K562 (cell line): Measurements from ENCODE around the gene TRAF3IP3. TPM values are rescaled to one million over a fixed set of nuclear protein-coding genes. Genes with fewer than 3 reads are reported as not detected.
A peak's percentile ranks its signal among the peaks of the same experiment; 100 is the strongest.

ENCODE experiments used
- C11orf30 ChIP-seq: fragments of 450-650 bp; IDR thresholded peaks from 2 replicates; pipeline ENCODE4 v1.6.1; 2016; ENCODE audit warnings: low read depth, mild to moderate bottlenecking
- CTBP1 ChIP-seq: fragments of 450-650 bp; IDR thresholded peaks from 2 replicates; pipeline ENCODE4 v1.6.1; 2016; ENCODE audit warnings: borderline replicate concordance
- HDGF ChIP-seq: fragments of 450-650 bp; IDR thresholded peaks from 2 replicates; pipeline ENCODE4 v1.6.1; 2016
- KDM5B ChIP-seq: fragments of 200-600 bp; sonication (generic); IDR thresholded peaks from 2 replicates; pipeline ENCODE4 v1.6.1; 2012; ENCODE audit warnings: low read depth, mild to moderate bottlenecking, moderate library complexity, low read length, control low read depth, inconsistent platforms; ENCODE audit not compliant: insufficient replicate concordance
- NFIX ChIP-seq: fragments of 250-450 bp; sonication (Bioruptor Pico); IDR thresholded peaks from 2 replicates; pipeline ENCODE4 v1.4.0; 2020; ENCODE audit warnings: low read depth, mild to moderate bottlenecking, moderate library complexity
- POLR2H ChIP-seq: IDR thresholded peaks from 2 replicates; pipeline ENCODE4 v1.6.1; 2016; ENCODE audit warnings: missing genetic modification characterization, low read depth, mild to moderate bottlenecking, control low read depth, missing compliant biosample characterization, moderate library complexity
- SLC30A9 ChIP-seq: fragments of 250-450 bp; sonication (Bioruptor Pico); IDR thresholded peaks from 2 replicates; pipeline ENCODE4 v1.8.0; 2022; ENCODE audit warnings: mild to moderate bottlenecking, moderate library complexity
- ZNF445 ChIP-seq: fragments of 250-450 bp; sonication (Bioruptor Pico); IDR thresholded peaks from 2 replicates; pipeline ENCODE4 v1.4.0; 2020; ENCODE audit warnings: low read depth, mild to moderate bottlenecking, moderate library complexity
- ZNF592 ChIP-seq: fragments of 450-650 bp; IDR thresholded peaks from 2 replicates; pipeline ENCODE4 v1.6.1; 2017; ENCODE audit warnings: antibody characterized with exemption, mild to moderate bottlenecking
- polyA plus RNA-seq, 8 experiments: library from polyadenylated mRNA; depleted of rRNA in 4 of 8; stranded (reverse) in 5 of 8; unstranded in 3 of 8; fragments of >200 nt; fragmentation: Nextera tagmentation in 2 of 8; fragmentation: Illumina TruSeq in 1 of 8; extraction: Ambion mirVana in 2 of 8; extraction: Trizol in 1 of 8; gene quantifications; 2 replicates each; pipeline versions ENCODE4 v1.2.1 to v1.2.3, GENCODE V29; 2011 to 2014; ENCODE audit warnings: inconsistent platforms in 1 of 8, missing spikeins in 1 of 8
- total RNA-seq, 7 experiments: library from RNA; depleted of rRNA in 6 of 7; stranded (reverse); fragments of >200 nt in 6 of 7; fragmentation: Illumina TruSeq in 2 of 7; extraction: Trizol in 2 of 7; gene quantifications; 2 replicates each; pipeline versions ENCODE4 v1.2.1 to v1.2.3, GENCODE V29; 2011 to 2021; ENCODE audit warnings: low replicate concordance in 1 of 7
- TF ChIP-seq, protein P1 (sequence below): fragments of 250-450 bp; sonication (Bioruptor Pico); IDR thresholded peaks from 2 replicates; pipeline ENCODE4 v1.4.0; 2020; ENCODE audit warnings: mild to moderate bottlenecking, moderate library complexity
- TF ChIP-seq, protein P2 (sequence below): fragments of 450-650 bp; formaldehyde crosslinking; IDR thresholded peaks from 2 replicates; pipeline ENCODE4 v1.4.0; 2020; ENCODE audit warnings: mild to moderate bottlenecking, moderate library complexity
- TF ChIP-seq, protein P3 (sequence below): fragments of 450-650 bp; IDR thresholded peaks from 2 replicates; pipeline ENCODE4 v1.7.1; 2018; ENCODE audit warnings: mild to moderate bottlenecking, low read depth; ENCODE audit not compliant: partially characterized antibody
- TF ChIP-seq, protein P4 (sequence below), 2 experiments: IDR thresholded peaks; 2 replicates each; pipeline ENCODE4 v1.6.1; 2012; ENCODE audit warnings: improper control_type of control experiment in 2 of 2, low read depth in 2 of 2, low read length in 2 of 2, borderline replicate concordance in 1 of 2

The TRAF3IP3 gene
- total and polyA plus RNA-seq, 9 of the 15 experiments (the other 6 are each of a cell fraction or from before 2014, with no cell fraction given): 0.06 to 1.1 (median 0.31) TPM

GRCh38 chr1:209747580-209748262, 8.1 kb upstream of the TRAF3IP3 start (continued):
- peak; percentile 98 for TF ChIP-seq CTBP1
- TF ChIP-seq NFIX: no peak
- no peak for TF ChIP-seq SLC30A9 (CRISPR knock-in tag)
- TF ChIP-seq, protein P1, sequence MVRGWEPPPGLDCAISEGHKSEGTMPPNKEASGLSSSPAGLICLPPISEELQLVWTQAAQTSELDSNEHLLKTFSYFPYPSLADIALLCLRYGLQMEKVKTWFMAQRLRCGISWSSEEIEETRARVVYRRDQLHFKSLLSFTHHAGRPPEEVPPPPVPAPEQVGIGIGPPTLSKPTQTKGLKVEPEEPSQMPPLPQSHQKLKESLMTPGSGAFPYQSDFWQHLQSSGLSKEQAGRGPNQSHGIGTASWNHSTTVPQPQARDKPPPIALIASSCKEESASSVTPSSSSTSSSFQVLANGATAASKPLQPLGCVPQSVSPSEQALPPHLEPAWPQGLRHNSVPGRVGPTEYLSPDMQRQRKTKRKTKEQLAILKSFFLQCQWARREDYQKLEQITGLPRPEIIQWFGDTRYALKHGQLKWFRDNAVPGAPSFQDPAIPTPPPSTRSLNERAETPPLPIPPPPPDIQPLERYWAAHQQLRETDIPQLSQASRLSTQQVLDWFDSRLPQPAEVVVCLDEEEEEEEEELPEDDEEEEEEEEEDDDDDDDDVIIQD (CRISPR knock-in tag): no peak
- TF ChIP-seq, protein P2, sequence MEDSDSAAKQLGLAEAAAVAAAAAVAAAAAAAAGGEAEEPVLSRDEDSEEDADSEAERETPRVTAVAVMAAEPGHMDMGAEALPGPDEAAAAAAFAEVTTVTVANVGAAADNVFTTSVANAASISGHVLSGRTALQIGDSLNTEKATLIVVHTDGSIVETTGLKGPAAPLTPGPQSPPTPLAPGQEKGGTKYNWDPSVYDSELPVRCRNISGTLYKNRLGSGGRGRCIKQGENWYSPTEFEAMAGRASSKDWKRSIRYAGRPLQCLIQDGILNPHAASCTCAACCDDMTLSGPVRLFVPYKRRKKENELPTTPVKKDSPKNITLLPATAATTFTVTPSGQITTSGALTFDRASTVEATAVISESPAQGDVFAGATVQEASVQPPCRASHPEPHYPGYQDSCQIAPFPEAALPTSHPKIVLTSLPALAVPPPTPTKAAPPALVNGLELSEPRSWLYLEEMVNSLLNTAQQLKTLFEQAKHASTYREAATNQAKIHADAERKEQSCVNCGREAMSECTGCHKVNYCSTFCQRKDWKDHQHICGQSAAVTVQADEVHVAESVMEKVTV (CRISPR knock-in tag): peak; percentile 90
- TF ChIP-seq C11orf30: no peak
- TF ChIP-seq KDM5B: no peak
- TF ChIP-seq, protein P3, sequence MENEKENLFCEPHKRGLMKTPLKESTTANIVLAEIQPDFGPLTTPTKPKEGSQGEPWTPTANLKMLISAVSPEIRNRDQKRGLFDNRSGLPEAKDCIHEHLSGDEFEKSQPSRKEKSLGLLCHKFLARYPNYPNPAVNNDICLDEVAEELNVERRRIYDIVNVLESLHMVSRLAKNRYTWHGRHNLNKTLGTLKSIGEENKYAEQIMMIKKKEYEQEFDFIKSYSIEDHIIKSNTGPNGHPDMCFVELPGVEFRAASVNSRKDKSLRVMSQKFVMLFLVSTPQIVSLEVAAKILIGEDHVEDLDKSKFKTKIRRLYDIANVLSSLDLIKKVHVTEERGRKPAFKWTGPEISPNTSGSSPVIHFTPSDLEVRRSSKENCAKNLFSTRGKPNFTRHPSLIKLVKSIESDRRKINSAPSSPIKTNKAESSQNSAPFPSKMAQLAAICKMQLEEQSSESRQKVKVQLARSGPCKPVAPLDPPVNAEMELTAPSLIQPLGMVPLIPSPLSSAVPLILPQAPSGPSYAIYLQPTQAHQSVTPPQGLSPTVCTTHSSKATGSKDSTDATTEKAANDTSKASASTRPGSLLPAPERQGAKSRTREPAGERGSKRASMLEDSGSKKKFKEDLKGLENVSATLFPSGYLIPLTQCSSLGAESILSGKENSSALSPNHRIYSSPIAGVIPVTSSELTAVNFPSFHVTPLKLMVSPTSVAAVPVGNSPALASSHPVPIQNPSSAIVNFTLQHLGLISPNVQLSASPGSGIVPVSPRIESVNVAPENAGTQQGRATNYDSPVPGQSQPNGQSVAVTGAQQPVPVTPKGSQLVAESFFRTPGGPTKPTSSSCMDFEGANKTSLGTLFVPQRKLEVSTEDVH: peak; percentile 38
- no peak for TF ChIP-seq ZNF445 (CRISPR knock-in tag)
- no peak for TF ChIP-seq POLR2H (tag)
- TF ChIP-seq ZNF592: no peak
- TF ChIP-seq, protein P4, sequence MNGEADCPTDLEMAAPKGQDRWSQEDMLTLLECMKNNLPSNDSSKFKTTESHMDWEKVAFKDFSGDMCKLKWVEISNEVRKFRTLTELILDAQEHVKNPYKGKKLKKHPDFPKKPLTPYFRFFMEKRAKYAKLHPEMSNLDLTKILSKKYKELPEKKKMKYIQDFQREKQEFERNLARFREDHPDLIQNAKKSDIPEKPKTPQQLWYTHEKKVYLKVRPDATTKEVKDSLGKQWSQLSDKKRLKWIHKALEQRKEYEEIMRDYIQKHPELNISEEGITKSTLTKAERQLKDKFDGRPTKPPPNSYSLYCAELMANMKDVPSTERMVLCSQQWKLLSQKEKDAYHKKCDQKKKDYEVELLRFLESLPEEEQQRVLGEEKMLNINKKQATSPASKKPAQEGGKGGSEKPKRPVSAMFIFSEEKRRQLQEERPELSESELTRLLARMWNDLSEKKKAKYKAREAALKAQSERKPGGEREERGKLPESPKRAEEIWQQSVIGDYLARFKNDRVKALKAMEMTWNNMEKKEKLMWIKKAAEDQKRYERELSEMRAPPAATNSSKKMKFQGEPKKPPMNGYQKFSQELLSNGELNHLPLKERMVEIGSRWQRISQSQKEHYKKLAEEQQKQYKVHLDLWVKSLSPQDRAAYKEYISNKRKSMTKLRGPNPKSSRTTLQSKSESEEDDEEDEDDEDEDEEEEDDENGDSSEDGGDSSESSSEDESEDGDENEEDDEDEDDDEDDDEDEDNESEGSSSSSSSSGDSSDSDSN (IDR thresholded peaks at IDR 0.05; ENCODE audit: borderline replicate concordance in 1 of 2, low read depth in 2 of 2, low read length in 2 of 2): peak; percentile 44 to 90; a peak in 1 of 4 replicates
- TF ChIP-seq HDGF: 0 out of 2 replicates have a peak, but pooled peaks have one; percentile 48
